ENCODE data around the gene HDGFL3. TPM values are rescaled to one million over a fixed set of nuclear protein-coding genes. Genes with fewer than 3 reads are reported as not detected.

The HDGFL3 gene
- total and polyA plus RNA-seq, 10 of the 15 experiments (the other 5 are each of a cell fraction or from before 2014, with no cell fraction given) = 5.6 to 40.6 (median 15.8) TPM

DNA sequence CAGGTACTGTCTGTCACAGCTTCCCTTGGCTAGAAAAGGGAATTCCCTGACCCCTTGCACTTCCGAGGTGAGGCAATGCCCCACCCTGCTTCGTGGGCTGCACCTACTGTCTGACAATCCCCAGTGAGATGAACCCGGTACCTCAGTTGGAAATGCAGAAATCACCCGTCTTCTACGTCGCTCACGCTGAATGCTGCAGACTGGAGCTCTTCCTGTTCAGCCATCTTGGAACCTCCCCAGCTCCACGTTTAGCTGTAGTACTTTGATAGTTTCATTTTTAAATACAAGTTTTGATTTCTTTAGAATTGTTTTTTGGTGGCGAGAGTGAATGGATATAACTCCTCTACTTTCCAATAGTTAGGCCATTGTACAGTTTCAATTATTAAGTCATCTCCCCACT, 17.8 kb upstream of the HDGFL3 start:
- Histone ChIP-seq H3K27me3 (replicated peaks in 1 of 2; ENCODE audit: control insufficient read depth in 2 of 2, insufficient read depth in 2 of 2, low read length in 1 of 2) (no peaks in the 10 kb centered on the region), H3K9me3 (replicated peaks; ENCODE audit: control insufficient read depth, insufficient read depth, low read length) (no peaks in the 10 kb centered on the region), H3K36me3 (ENCODE audit: control insufficient read depth in 2 of 2, insufficient read depth in 2 of 2, low read length in 1 of 2) (no peaks in the 10 kb centered on the region), H2AFZ (ENCODE audit: control insufficient read depth, low read depth, low read length) (no peak overlapping the region), H3K9ac (ENCODE audit: control insufficient read depth, insufficient read depth, low read length) (no peak overlapping the region), H3K79me2 (ENCODE audit: control insufficient read depth, insufficient read depth, low read length) (no peaks in the 10 kb centered on the region), H3K4me2 (ENCODE audit: control insufficient read depth, insufficient read depth) (no peak overlapping the region), H3K4me1 (ENCODE audit: control insufficient read depth, insufficient read depth, low read length) (no peaks in the 10 kb centered on the region), H3K4me3 (no peak overlapping the region), H4K20me1 (ENCODE audit: control insufficient read depth, insufficient read depth) (no peaks in the 10 kb centered on the region), H3K27ac (ENCODE audit: control insufficient read depth, insufficient read depth) (no peak overlapping the region)
- ChIA-PET SMC1A (ENCODE audit: uncharacterized antibody, unreplicated experiment) (no interaction called here), POLR2A (no interaction called here), RAD21 (ENCODE audit: unreplicated experiment) (no interaction called here), CTCF (no interaction called here)
- DNase-seq (ENCODE audit: low read depth, low spot score) = no peak
- 60% methylated on average over 9 of the region's 9 CpGs for WGBS (ENCODE audit: insufficient coverage, insufficient replicate concordance, low lambda C conversion rate, missing lambda C conversion rate)
- FAIRE-seq = no peak
- no peak for ATAC-seq
- BruUV-seq (replicated peaks) = no TSS peak
- TF ChIP-seq CHD4 (IDR thresholded peaks at IDR 0.05) (no peak), SP1 (IDR thresholded peaks at IDR 0.05; ENCODE audit: low read depth, low read length) (no peak), EP300 (IDR thresholded peaks at IDR 0.05; ENCODE audit: borderline replicate concordance in 1 of 2, control insufficient read depth in 1 of 2, low read depth in 2 of 2, low read length in 2 of 2) (no peak), ETV6 (conservative IDR thresholded peaks at IDR 0.05 in 1 of 2, IDR thresholded peaks at IDR 0.05 in 1 of 2; ENCODE audit: borderline replicate concordance in 1 of 2, low read depth in 1 of 2) (no peak), CHD1 (IDR thresholded peaks at IDR 0.05; ENCODE audit: low read depth, low read length) (no peak), MYC (IDR thresholded peaks at IDR 0.05; ENCODE audit: insufficient read depth, insufficient read length, insufficient replicate concordance, low read length, severe bottlenecking) (no peak), CBX3 (IDR thresholded peaks at IDR 0.05; ENCODE audit: borderline replicate concordance, low read depth) (no peak), MYB (IDR thresholded peaks at IDR 0.05; ENCODE audit: borderline replicate concordance, low read depth, low read length) (no peak), TCF3 (IDR thresholded peaks at IDR 0.05; ENCODE audit: borderline replicate concordance, insufficient read depth, low read depth, low read length) (no peak), POLR2AphosphoS5 (IDR thresholded peaks at IDR 0.05; ENCODE audit: low read length) (no peak), NR2C2 (IDR thresholded peaks at IDR 0.05; ENCODE audit: borderline replicate concordance, control insufficient read depth, insufficient read length, low read depth) (no peak), TCF7 (IDR thresholded peaks at IDR 0.05; ENCODE audit: borderline replicate concordance) (no peak), NRF1 (conservative IDR thresholded peaks at IDR 0.05; ENCODE audit: low read depth, low read length) (no peak), SPI1 (IDR thresholded peaks at IDR 0.05; ENCODE audit: borderline replicate concordance, insufficient read depth, low read depth, low read length) (no peak)
- TF ChIP-seq, protein P1, sequence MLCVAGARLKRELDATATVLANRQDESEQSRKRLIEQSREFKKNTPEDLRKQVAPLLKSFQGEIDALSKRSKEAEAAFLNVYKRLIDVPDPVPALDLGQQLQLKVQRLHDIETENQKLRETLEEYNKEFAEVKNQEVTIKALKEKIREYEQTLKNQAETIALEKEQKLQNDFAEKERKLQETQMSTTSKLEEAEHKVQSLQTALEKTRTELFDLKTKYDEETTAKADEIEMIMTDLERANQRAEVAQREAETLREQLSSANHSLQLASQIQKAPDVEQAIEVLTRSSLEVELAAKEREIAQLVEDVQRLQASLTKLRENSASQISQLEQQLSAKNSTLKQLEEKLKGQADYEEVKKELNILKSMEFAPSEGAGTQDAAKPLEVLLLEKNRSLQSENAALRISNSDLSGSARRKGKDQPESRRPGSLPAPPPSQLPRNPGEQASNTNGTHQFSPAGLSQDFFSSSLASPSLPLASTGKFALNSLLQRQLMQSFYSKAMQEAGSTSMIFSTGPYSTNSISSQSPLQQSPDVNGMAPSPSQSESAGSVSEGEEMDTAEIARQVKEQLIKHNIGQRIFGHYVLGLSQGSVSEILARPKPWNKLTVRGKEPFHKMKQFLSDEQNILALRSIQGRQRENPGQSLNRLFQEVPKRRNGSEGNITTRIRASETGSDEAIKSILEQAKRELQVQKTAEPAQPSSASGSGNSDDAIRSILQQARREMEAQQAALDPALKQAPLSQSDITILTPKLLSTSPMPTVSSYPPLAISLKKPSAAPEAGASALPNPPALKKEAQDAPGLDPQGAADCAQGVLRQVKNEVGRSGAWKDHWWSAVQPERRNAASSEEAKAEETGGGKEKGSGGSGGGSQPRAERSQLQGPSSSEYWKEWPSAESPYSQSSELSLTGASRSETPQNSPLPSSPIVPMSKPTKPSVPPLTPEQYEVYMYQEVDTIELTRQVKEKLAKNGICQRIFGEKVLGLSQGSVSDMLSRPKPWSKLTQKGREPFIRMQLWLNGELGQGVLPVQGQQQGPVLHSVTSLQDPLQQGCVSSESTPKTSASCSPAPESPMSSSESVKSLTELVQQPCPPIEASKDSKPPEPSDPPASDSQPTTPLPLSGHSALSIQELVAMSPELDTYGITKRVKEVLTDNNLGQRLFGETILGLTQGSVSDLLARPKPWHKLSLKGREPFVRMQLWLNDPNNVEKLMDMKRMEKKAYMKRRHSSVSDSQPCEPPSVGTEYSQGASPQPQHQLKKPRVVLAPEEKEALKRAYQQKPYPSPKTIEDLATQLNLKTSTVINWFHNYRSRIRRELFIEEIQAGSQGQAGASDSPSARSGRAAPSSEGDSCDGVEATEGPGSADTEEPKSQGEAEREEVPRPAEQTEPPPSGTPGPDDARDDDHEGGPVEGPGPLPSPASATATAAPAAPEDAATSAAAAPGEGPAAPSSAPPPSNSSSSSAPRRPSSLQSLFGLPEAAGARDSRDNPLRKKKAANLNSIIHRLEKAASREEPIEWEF (IDR thresholded peaks at IDR 0.05; ENCODE audit: insufficient replicate concordance, low read depth, low read length) = no peak
- TF ChIP-seq, protein P2, sequence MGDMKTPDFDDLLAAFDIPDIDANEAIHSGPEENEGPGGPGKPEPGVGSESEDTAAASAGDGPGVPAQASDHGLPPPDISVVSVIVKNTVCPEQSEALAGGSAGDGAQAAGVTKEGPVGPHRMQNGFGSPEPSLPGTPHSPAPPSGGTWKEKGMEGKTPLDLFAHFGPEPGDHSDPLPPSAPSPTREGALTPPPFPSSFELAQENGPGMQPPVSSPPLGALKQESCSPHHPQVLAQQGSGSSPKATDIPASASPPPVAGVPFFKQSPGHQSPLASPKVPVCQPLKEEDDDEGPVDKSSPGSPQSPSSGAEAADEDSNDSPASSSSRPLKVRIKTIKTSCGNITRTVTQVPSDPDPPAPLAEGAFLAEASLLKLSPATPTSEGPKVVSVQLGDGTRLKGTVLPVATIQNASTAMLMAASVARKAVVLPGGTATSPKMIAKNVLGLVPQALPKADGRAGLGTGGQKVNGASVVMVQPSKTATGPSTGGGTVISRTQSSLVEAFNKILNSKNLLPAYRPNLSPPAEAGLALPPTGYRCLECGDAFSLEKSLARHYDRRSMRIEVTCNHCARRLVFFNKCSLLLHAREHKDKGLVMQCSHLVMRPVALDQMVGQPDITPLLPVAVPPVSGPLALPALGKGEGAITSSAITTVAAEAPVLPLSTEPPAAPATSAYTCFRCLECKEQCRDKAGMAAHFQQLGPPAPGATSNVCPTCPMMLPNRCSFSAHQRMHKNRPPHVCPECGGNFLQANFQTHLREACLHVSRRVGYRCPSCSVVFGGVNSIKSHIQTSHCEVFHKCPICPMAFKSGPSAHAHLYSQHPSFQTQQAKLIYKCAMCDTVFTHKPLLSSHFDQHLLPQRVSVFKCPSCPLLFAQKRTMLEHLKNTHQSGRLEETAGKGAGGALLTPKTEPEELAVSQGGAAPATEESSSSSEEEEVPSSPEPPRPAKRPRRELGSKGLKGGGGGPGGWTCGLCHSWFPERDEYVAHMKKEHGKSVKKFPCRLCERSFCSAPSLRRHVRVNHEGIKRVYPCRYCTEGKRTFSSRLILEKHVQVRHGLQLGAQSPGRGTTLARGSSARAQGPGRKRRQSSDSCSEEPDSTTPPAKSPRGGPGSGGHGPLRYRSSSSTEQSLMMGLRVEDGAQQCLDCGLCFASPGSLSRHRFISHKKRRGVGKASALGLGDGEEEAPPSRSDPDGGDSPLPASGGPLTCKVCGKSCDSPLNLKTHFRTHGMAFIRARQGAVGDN (IDR thresholded peaks at IDR 0.05) = no peak
- in situ Hi-C loops (cut with MboI) (no loop called here), intact Hi-C loops (cut with micrococcal nuclease; ENCODE audit: unreplicated experiment) (no loop called here)
